Tibial nerve (tissue), 4 donors: ENCODE measurements around the gene RCAN2. TPM values are rescaled to one million over a fixed set of nuclear protein-coding genes. Genes with fewer than 3 reads are reported as not detected.

Experiments used
- DNase-seq, 2 donors: peaks; one replicate each; pipeline ENCODE4 v3.0.0-alpha.2; 2019; ENCODE audit warnings: low spot score in 2 of 2
- H3K27ac ChIP-seq, 4 donors: fragments of 200-600 bp; sonication (generic) in 3 of 4; one replicate each; pipeline ENCODE4 v1.5.1; 2017 to 2019; ENCODE audit warnings: mild to moderate bottlenecking in 1 of 4
- H3K27me3 ChIP-seq, 2 donors: fragments of 200-600 bp; sonication (generic) in 1 of 2; one replicate each; pipeline versions ENCODE4 v1.5.1 to v1.6.0; 2017 to 2019
- H3K36me3 ChIP-seq, 3 donors: fragments of 200-600 bp; sonication (generic); one replicate each; pipeline ENCODE4 v1.5.1; 2018 to 2019
- H3K4me1 ChIP-seq, 4 donors: fragments of 200-600 bp; sonication (generic) in 3 of 4; one replicate each; pipeline ENCODE4 v1.5.1; 2017 to 2019
- H3K4me3 ChIP-seq, 4 donors: fragments of 200-600 bp; sonication (generic) in 3 of 4; one replicate each; pipeline ENCODE4 v1.5.1; 2017 to 2019; ENCODE audit warnings: mild to moderate bottlenecking in 1 of 4, moderate library complexity in 1 of 4
- H3K9me3 ChIP-seq, 4 donors: fragments of 200-600 bp; sonication (generic) in 3 of 4; one replicate each; pipeline ENCODE4 v1.5.1; 2017 to 2019
- CTCF ChIP-seq, 5 experiments: fragments of 200-600 bp in 3 of 5; fragments of 450-650 bp in 2 of 5; sonication (generic) in 3 of 5; IDR thresholded peaks; one replicate each; pipeline ENCODE4 v1.5.1; 2016 to 2019; ENCODE audit warnings: antibody characterized with exemption in 5 of 5, mild to moderate bottlenecking in 3 of 5, moderate library complexity in 2 of 5
- EP300 ChIP-seq, 2 donors: sonication (generic); formaldehyde crosslinking; IDR thresholded peaks; one replicate each; pipeline ENCODE4 v1.6.1; 2017; ENCODE audit warnings: antibody characterized with exemption in 2 of 2, mild to moderate bottlenecking in 1 of 2
- POLR2A ChIP-seq, 2 donors: fragments of 450-650 bp; IDR thresholded peaks; one replicate each; pipeline ENCODE4 v1.6.1; 2017; ENCODE audit warnings: antibody characterized with exemption in 2 of 2, mild to moderate bottlenecking in 2 of 2, moderate library complexity in 2 of 2
- WGBS, 2 donors: methylation state at CpG; one replicate each; pipeline ENCODE4 v1.1.5; 2018; 5-methylcytosine and 5-hydroxymethylcytosine counted together
- total RNA-seq, 4 donors: library from RNA; depleted of rRNA; stranded (reverse); fragments of >200 nt; gene quantifications; one replicate each; pipeline ENCODE4 v1.1.0, GENCODE V29; 2016

RCAN2 gene
- total RNA-seq, result 10 to 100 TPM in 3 of 4 donors, 1 to 10 TPM in 1; 6.6 to 19.4 (median 15.0) TPM

GRCh38 chr6:46491201-46491627, at the start of gene RCAN2:
TSS of gene RCAN2 (minus strand) at chr6:46491449.
- no peaks in the 10 kb centered on the region for H3K36me3 ChIP-seq
- peaks cover 0 to 21% (median 0%) of the 10 kb centered on the region in 4 donors for H3K4me1 ChIP-seq
- TF ChIP-seq POLR2A (IDR thresholded peaks at IDR 0.05) (no peak), EP300 (IDR thresholded peaks at IDR 0.05) (no peak), CTCF (IDR thresholded peaks at IDR 0.05) (no peak)
- H3K9me3 ChIP-seq, result no peaks in the 10 kb centered on the region
- WGBS, 2 donors, result 0 to 3% methylated on average over 12 to 24 of the region's 51 CpGs
- peak; percentile 13 to 16 for DNase-seq
- no peaks in the 10 kb centered on the region for H3K27me3 ChIP-seq
- peak within 1 kb of the TSS; percentile 66 to 88 (median 72) for H3K4me3 ChIP-seq
- peak within 1 kb of the TSS; percentile 34 to 80 (median 70) for H3K27ac ChIP-seq

GRCh38 chr6:46539866-46540265, 48.6 kb upstream of the RCAN2 start:
- Histone ChIP-seq H3K4me3 (no peak overlapping the region), H3K9me3 (peaks cover 0 to 14% (median 0%) of the 10 kb centered on the region in 4 donors), H3K27me3 (no peaks in the 10 kb centered on the region), H3K27ac (no peak overlapping the region), H3K36me3 (no peaks in the 10 kb centered on the region), H3K4me1 (no peaks in the 10 kb centered on the region)
- no peak for TF ChIP-seq POLR2A (IDR thresholded peaks at IDR 0.05)
- TF ChIP-seq EP300 (IDR thresholded peaks at IDR 0.05), result no peak
- TF ChIP-seq CTCF (IDR thresholded peaks at IDR 0.05), result no peak
- 87 to 95% methylated on average over 2 of the region's 2 CpGs for WGBS, 2 donors
- DNase-seq, result no peak

GRCh38 chr6:46538800-46539480, 47.7 kb upstream of the RCAN2 start:
- Histone ChIP-seq H3K4me1 (no peaks in the 10 kb centered on the region), H3K27me3 (no peaks in the 10 kb centered on the region), H3K9me3 (peaks cover 0 to 5% (median 0%) of the 10 kb centered on the region in 4 donors), H3K4me3 (no peak overlapping the region), H3K27ac (no peak overlapping the region), H3K36me3 (no peaks in the 10 kb centered on the region)
- WGBS, 2 donors, result 65 to 66% methylated on average over 6 of the region's 6 CpGs
- no peak for TF ChIP-seq POLR2A (IDR thresholded peaks at IDR 0.05)
- no peak for TF ChIP-seq CTCF (IDR thresholded peaks at IDR 0.05)
- TF ChIP-seq EP300 (IDR thresholded peaks at IDR 0.05), result no peak
- DNase-seq, result no peak

- no peak for DNase-seq
- H3K27me3 ChIP-seq, result no peaks in the 10 kb centered on the region
- TF ChIP-seq POLR2A (IDR thresholded peaks at IDR 0.05), result no peak
- TF ChIP-seq CTCF (IDR thresholded peaks at IDR 0.05), result no peak
- no peak for TF ChIP-seq EP300 (IDR thresholded peaks at IDR 0.05)
- H3K36me3 ChIP-seq, result no peaks in the 10 kb centered on the region
- no peak overlapping the region for H3K4me3 ChIP-seq
- WGBS, 2 donors, result 68 to 69% methylated on average over 3 of the region's 3 CpGs
- H3K9me3 ChIP-seq, result no peaks in the 10 kb centered on the region
- no peak overlapping the region for H3K27ac ChIP-seq
- peaks cover 0 to 16% (median 0%) of the 10 kb centered on the region in 4 donors for H3K4me1 ChIP-seq
These were observed 39.6 kb upstream of the RCAN2 start for GRCh38 chr6:46530896-46531295.

DNA sequence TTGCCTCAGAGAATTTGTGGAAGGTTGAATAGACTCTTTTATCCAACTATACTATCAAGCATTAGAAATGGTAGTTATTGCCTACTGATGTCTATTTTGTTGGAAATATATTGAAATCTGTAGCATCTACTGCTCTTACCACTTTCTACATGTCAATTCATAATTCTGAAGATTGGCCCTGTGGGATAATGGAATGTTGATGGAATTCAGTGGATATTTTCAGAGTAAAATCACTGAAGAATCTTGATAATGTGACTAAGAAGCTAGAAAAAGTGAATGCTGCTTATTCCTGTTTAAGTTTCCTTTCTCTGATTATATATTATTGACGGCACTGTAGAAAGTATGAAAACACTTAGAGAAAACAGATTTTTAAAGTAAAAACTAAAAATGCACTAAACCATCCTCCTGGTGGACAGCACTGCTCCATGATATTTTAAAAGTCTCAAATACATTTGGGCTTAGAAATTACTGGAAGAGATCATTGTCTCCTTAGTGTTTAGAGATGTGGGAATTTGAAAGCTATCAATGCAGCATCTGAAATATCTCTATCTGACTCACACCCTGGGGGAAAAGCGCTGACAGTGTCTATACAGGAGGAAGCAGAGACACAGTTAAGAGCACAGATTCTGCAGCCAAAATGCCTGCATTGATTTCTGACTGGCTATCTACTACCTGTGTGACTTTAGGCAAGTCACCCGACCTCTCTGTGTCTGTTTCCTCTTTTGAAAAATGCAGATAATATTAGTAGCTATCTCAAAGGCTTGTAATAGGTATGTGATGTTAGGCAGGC, 37.9 kb upstream of the RCAN2 start:
- no peak for DNase-seq
- 58 to 63% methylated on average over 3 of the region's 3 CpGs for WGBS, 2 donors
- H3K36me3 ChIP-seq, result no peaks in the 10 kb centered on the region
- peak overlapping the region in 1 of 4 donors; percentile 18 for H3K27ac ChIP-seq
- H3K9me3 ChIP-seq, result no peaks in the 10 kb centered on the region
- H3K4me3 ChIP-seq, result no peak overlapping the region
- H3K4me1 ChIP-seq, result peaks cover 0 to 16% (median 0%) of the 10 kb centered on the region in 4 donors
- H3K27me3 ChIP-seq, result peaks cover 0 to 2% of the 10 kb centered on the region in 2 donors
- TF ChIP-seq EP300 (IDR thresholded peaks at IDR 0.05) (no peak), CTCF (IDR thresholded peaks at IDR 0.05) (no peak), POLR2A (IDR thresholded peaks at IDR 0.05) (no peak)
